ENCODE measurements around the gene LSM8. TPM values are rescaled to one million over a fixed set of nuclear protein-coding genes. Genes with fewer than 3 reads are reported as not detected.

Gene LSM8
- total RNA-seq (2021; ENCODE audit: unreplicated experiment): 29.4 TPM
- 35.7 and 50.3 TPM in 2 replicates for polyA plus RNA-seq (2012)
- percentile 96 among the genes with signal in this experiment for Bru-seq, nascent RNA
- percentile 92 among the genes with signal in this experiment for BruChase-seq, experiment 1, labeled RNA remaining after a 6-hour chase
- BruChase-seq, experiment 2, labeled RNA remaining after a 2-hour chase: percentile 93 among the genes with signal in this experiment
- long read RNA-seq, full-length matches to known transcripts: 43 of 60 reads
- long read RNA-seq, partial matches to known transcripts: 9 of 60 reads
- long read RNA-seq, other reads (novel, unspliced or antisense): 8 of 60 reads

GRCh38 chr7:118183786-118184564 is at the start of gene LSM8:
TSS of gene LSM8 (plus strand) at chr7:118184164. CDS start at chr7:118184224, 60 bp downstream.
- Histone ChIP-seq H3K4me2 (ENCODE audit: low read length) (peak within 1 kb of the TSS; percentile 80), H2AFZ (ENCODE audit: low read depth, low read length, poor library complexity, severe bottlenecking) (no peak within 1 kb of the TSS), H3K27ac (ENCODE audit: low read depth, low read length) (peak within 1 kb of the TSS; percentile 69), H3K9me2 (ENCODE audit: insufficient read depth) (no peaks in the 10 kb centered on the region), H3K9ac (ENCODE audit: low read length) (peak within 1 kb of the TSS; percentile 90), H3K36me3 (ENCODE audit: control insufficient read depth in 1 of 2, insufficient read depth in 2 of 2, low read length in 2 of 2) (peaks cover 17% of the 10 kb centered on the region in 2 experiments; a peak in 3 of 4 replicates), H4K20me1 (ENCODE audit: insufficient read depth) (no peaks in the 10 kb centered on the region; the same call in 1 of the 2 replicates), H3K79me2 (ENCODE audit: insufficient read depth, low read length) (peaks cover 60% of the 10 kb centered on the region), H3K27me3 (ENCODE audit: insufficient read depth, low read length) (no peaks in the 10 kb centered on the region), H3K4me1 (ENCODE audit: control insufficient read depth in 1 of 2, insufficient read depth in 2 of 2, low read length in 2 of 2) (peaks cover 2 to 15% of the 10 kb centered on the region in 2 experiments; a peak in 3 of 4 replicates), H3K4me3 (replicated peaks in 1 of 2; ENCODE audit: low read depth in 1 of 2, low read length in 2 of 2) (peak within 1 kb of the TSS; percentile 70 to 91), H3K9me3 (ENCODE audit: control insufficient read depth in 1 of 2, insufficient read depth in 1 of 2, low read depth in 1 of 2, low read length in 2 of 2) (no peaks in the 10 kb centered on the region)
- POLR2A ChIA-PET: no interaction called here
- peak; percentile 98 for ATAC-seq
- no TSS peak for BruUV-seq (replicated peaks)
- intact Hi-C loops (cut with micrococcal nuclease): no loop called here
- RAD21 ChIA-PET (ENCODE audit: low non-redundant PET in 1 of 2, low total read pairs in 2 of 2, uncharacterized antibody in 2 of 2, unreplicated experiment in 2 of 2): no interaction called here
- DNase-seq (ENCODE audit: low read depth, low spot score): peak; percentile 95
- CTCF ChIA-PET: no interaction called here
- peak; percentile 87 for TF ChIP-seq POLR2A (IDR thresholded peaks at IDR 0.05; ENCODE audit: borderline replicate concordance, extremely low read depth, insufficient read depth, insufficient read length)
- TF ChIP-seq YY1 (IDR thresholded peaks at IDR 0.05; ENCODE audit: extremely low read depth, insufficient replicate concordance, low read depth, low read length): peak; percentile 28
- no peak for TF ChIP-seq FOSL1 (IDR thresholded peaks at IDR 0.05; ENCODE audit: low read depth)
- no peak for TF ChIP-seq CEBPB (IDR thresholded peaks at IDR 0.05; ENCODE audit: low read depth)
- no peak for TF ChIP-seq REST (IDR thresholded peaks at IDR 0.05; ENCODE audit: low read depth)
- TF ChIP-seq CBX3 (IDR thresholded peaks at IDR 0.05; ENCODE audit: low read depth): peak; percentile 64; the same call in 1 of the 2 replicates
- TF ChIP-seq POLR2AphosphoS5 (IDR thresholded peaks at IDR 0.05; ENCODE audit: low read depth, low read length): peak; percentile 88
- TF ChIP-seq ZNF274 (IDR thresholded peaks at IDR 0.05; ENCODE audit: low read depth, low read length): no peak
- TF ChIP-seq JUND (IDR thresholded peaks at IDR 0.05): no peak
- no peak for TF ChIP-seq ATF3 (IDR thresholded peaks at IDR 0.05)
- TF ChIP-seq ELF1 (IDR thresholded peaks at IDR 0.05; ENCODE audit: borderline replicate concordance, low read depth): peak; percentile 88
- no peak for TF ChIP-seq EZH2 (IDR thresholded peaks at IDR 0.05)
- TF ChIP-seq SP1 (IDR thresholded peaks at IDR 0.05; ENCODE audit: low read depth): peak; percentile 27; the same call in 1 of the 2 replicates
- no peak for TF ChIP-seq RAD21 (IDR thresholded peaks at IDR 0.05; ENCODE audit: low read depth)
- no peak for TF ChIP-seq CTCF (IDR thresholded peaks at IDR 0.05 in 2 of 3, conservative IDR thresholded peaks at IDR 0.05 in 1 of 3; ENCODE audit: borderline replicate concordance in 1 of 3, insufficient read depth in 1 of 3, low read depth in 2 of 3, low read length in 2 of 3)
- peak; percentile 92 for TF ChIP-seq ZBTB33 (IDR thresholded peaks at IDR 0.05; ENCODE audit: extremely low read depth, insufficient replicate concordance, low read length)
- peak; percentile 62 for TF ChIP-seq MAX (IDR thresholded peaks at IDR 0.05)

All from HCT116 (cell line).